Right lobe of liver (tissue), 4 donors: ENCODE data around the gene NUTF2.

Experiments
- POLR2A ChIP-seq: fragments of 450-650 bp; IDR thresholded peaks from one replicate; pipeline ENCODE4 v1.6.1; 2017; ENCODE audit warnings: antibody characterized with exemption, mild to moderate bottlenecking
- TF ChIP-seq, protein P1 (sequence below), 4 donors: fragments of 200-600 bp in 3 of 4; fragments of 450-650 bp in 1 of 4; IDR thresholded peaks; one replicate each; pipeline versions ENCODE4 v1.5.1 to v1.8.0; 2016 to 2022; ENCODE audit warnings: antibody characterized with exemption in 4 of 4, mild to moderate bottlenecking in 2 of 4
- donor health status: DM: no; HTN: no; CAD: no.
- donor health status: DM: no; HTN: no; CAD: no.
- donor health status: DM: no; HTN: yes; CAD: no.

DNA sequence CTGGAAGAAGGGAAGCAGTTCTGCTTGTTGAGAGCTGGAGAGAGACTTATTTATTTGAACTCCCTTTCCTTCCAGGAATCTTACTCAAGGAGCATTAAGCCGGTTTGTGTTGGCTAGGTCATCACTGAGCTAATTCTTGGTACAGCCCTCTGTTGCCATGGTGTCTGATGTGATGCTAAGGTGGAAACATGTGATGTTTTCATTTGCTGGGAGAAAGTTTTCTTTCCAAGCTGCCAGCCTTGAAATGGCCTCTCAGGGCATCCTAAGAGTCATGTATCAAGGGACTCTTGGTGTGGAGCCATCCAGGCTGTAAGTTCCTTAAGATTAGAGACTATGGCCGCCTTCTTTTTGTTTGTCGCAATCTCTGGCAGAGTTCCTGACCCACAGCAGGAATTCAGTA is 50.5 kb downstream of the NUTF2 start:
- no peak for TF ChIP-seq POLR2A
- TF ChIP-seq, protein P1, sequence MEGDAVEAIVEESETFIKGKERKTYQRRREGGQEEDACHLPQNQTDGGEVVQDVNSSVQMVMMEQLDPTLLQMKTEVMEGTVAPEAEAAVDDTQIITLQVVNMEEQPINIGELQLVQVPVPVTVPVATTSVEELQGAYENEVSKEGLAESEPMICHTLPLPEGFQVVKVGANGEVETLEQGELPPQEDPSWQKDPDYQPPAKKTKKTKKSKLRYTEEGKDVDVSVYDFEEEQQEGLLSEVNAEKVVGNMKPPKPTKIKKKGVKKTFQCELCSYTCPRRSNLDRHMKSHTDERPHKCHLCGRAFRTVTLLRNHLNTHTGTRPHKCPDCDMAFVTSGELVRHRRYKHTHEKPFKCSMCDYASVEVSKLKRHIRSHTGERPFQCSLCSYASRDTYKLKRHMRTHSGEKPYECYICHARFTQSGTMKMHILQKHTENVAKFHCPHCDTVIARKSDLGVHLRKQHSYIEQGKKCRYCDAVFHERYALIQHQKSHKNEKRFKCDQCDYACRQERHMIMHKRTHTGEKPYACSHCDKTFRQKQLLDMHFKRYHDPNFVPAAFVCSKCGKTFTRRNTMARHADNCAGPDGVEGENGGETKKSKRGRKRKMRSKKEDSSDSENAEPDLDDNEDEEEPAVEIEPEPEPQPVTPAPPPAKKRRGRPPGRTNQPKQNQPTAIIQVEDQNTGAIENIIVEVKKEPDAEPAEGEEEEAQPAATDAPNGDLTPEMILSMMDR (IDR thresholded peaks at IDR 0.05): no peak
